Measurements from ENCODE around the gene TMEM79.

DNA sequence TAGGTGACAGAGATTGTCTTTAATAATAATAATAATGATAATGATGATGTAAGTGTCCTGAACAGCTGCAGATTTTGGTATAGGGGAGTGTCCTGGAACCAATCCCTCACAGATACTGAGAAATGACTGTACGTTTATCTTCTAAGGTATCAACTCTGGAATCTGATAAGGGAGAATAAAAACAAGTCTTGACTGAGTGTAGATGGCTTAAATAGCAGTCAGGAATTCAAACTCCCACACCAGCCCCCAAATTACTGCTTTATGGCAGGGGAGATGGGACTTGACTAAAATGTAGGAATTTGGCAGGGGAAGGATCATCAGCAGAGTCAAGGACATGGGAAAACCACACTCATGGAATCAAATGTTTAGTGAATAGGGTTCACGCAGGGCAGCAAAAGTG, 21.1 kb downstream of the TMEM79 start:
- no peak for TF ChIP-seq POLR2A (IDR thresholded peaks at IDR 0.05)
- TF ChIP-seq, protein P1, sequence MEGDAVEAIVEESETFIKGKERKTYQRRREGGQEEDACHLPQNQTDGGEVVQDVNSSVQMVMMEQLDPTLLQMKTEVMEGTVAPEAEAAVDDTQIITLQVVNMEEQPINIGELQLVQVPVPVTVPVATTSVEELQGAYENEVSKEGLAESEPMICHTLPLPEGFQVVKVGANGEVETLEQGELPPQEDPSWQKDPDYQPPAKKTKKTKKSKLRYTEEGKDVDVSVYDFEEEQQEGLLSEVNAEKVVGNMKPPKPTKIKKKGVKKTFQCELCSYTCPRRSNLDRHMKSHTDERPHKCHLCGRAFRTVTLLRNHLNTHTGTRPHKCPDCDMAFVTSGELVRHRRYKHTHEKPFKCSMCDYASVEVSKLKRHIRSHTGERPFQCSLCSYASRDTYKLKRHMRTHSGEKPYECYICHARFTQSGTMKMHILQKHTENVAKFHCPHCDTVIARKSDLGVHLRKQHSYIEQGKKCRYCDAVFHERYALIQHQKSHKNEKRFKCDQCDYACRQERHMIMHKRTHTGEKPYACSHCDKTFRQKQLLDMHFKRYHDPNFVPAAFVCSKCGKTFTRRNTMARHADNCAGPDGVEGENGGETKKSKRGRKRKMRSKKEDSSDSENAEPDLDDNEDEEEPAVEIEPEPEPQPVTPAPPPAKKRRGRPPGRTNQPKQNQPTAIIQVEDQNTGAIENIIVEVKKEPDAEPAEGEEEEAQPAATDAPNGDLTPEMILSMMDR (IDR thresholded peaks at IDR 0.05): no peak
